T-helper 1 cell treated with Interleukin-12 subunit alpha and Interleukin-12 subunit beta and Interleukin-4 antibody, amounts not matched to agents 30 μg/mL and 1 μg/mL, for 36 hours (primary cell): Measurements from ENCODE around the gene KIZ.

ENCODE experiments used
- H3K27ac Mint-ChIP-seq: one replicate; pipeline ENCODE4 v1.8.0; 2021; ENCODE audit warnings: mild to moderate bottlenecking, mixed read lengths
- H3K27me3 Mint-ChIP-seq: one replicate; pipeline ENCODE4 v1.8.0; 2021; ENCODE audit warnings: low read depth, mixed read lengths
- H3K36me3 Mint-ChIP-seq: one replicate; pipeline ENCODE4 v1.8.0; 2021; ENCODE audit warnings: low read depth, mixed read lengths
- H3K4me1 Mint-ChIP-seq: one replicate; pipeline ENCODE4 v1.8.0; 2021; ENCODE audit warnings: low read depth, mixed read lengths
- H3K4me3 Mint-ChIP-seq: one replicate; pipeline ENCODE4 v1.8.0; 2021; ENCODE audit warnings: mild to moderate bottlenecking, moderate library complexity, mixed read lengths
- H3K9me3 Mint-ChIP-seq: one replicate; pipeline ENCODE4 v1.8.0; 2021; ENCODE audit warnings: mixed read lengths

Gene KIZ

DNA sequence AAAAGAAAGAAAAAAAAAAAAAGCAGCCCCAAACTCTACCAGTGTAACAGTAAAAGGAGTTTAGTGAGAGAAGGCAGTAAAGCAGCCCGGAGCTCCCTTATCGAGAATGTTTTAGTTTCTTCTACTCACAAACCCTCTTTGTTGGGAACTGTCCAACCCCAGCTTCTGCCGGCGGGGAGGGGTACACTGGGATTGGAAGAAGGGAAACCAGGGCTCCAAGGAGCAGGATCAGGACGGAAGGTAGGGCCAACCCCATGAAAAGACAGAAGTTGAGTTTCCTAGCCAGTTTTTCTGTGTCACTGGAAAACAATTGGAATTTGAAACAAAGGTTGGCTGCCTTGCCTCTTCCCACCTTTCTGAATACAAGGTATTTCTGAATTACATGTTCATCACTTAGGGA lies 66.0 kb downstream of the KIZ start:
- Mint-ChIP-seq H3K27me3 (no peaks in the 10 kb centered on the region), H3K27ac (no peak overlapping the region), H3K36me3 (no peaks in the 10 kb centered on the region), H3K9me3 (no peaks in the 10 kb centered on the region), H3K4me3 (no peak overlapping the region), H3K4me1 (no peaks in the 10 kb centered on the region)

DNA sequence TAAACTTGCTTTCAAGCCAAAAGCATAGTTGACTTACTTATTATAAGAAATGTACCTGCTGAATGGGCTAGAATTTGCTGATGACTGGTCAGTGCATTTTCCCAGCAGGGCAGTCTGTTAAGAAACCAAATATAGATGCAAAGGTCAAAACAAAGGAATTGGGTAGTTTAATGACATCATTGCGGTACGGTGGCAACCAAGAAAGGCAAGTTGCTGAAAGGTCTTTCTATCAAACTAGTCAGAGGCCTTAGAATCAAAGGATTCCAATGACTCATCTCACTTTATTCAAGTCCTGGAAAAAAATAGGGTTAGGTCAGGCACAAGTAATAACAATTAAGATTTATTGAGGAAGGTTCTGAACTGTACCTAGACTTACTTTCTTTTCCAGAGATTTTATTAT lies 76.4 kb downstream of the KIZ start:
- Mint-ChIP-seq H3K36me3 (peaks cover 2% of the 10 kb centered on the region), H3K4me3 (no peak overlapping the region), H3K4me1 (no peaks in the 10 kb centered on the region), H3K27me3 (no peaks in the 10 kb centered on the region), H3K27ac (no peak overlapping the region), H3K9me3 (no peaks in the 10 kb centered on the region)

DNA sequence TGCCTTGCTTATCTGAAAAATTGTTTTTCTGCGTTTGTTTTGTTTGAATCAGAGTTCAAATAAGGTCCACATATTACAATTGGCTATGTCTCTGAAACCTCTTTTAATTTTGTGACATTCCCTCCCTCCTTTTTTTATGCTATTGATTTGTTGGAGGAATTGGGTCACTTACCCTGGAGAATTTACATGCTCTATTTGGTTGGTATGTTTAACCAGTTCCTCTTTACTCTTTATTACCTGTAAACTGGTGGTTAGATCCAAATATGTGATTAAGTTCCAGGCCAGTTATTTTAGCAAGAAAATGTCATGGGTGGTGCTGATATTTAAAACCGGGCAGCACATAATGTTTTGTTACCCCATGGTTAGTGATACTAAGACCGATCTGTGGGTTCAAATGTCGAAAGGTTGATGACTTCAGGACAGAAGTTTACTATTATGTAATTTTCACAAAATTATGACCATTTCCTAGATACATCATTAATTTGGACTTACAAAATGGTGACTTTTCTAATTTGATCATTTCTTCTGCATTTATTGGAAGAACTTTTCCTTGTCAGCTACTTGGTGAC lies 77.3 kb downstream of the KIZ start:
- H3K27ac Mint-ChIP-seq: no peak overlapping the region
- no peaks in the 10 kb centered on the region for H3K9me3 Mint-ChIP-seq
- no peaks in the 10 kb centered on the region for H3K4me1 Mint-ChIP-seq

DNA sequence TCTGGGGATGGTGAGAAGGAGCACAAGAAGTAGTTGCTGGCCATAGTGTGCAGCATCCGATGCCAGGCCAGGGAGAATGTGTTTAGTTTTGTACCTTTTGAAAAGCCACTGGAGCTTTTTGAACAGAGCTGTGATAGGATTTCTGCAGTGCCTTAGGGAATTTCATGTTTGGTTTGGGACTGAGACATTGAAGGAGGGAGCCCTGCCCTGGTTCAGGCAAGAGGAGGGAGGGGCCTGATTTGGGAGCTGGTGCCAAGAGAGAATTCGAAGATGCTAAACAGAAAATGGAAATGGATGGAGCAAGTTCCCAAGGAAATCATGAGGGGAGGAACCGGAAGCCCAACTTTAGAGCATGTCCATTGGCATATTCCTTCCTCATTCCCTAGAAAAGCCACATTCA lies 80.7 kb downstream of the KIZ start:
- peaks cover 2% of the 10 kb centered on the region for H3K36me3 Mint-ChIP-seq
- H3K9me3 Mint-ChIP-seq: no peaks in the 10 kb centered on the region
- H3K27me3 Mint-ChIP-seq: no peaks in the 10 kb centered on the region
- H3K4me3 Mint-ChIP-seq: no peak overlapping the region
- H3K4me1 Mint-ChIP-seq: no peaks in the 10 kb centered on the region
- H3K27ac Mint-ChIP-seq: no peak overlapping the region

More for the DNA sequence above, 77.3 kb downstream of the KIZ start:
- Mint-ChIP-seq H3K36me3 (peaks cover 2% of the 10 kb centered on the region), H3K4me3 (no peak overlapping the region), H3K27me3 (no peaks in the 10 kb centered on the region)

DNA sequence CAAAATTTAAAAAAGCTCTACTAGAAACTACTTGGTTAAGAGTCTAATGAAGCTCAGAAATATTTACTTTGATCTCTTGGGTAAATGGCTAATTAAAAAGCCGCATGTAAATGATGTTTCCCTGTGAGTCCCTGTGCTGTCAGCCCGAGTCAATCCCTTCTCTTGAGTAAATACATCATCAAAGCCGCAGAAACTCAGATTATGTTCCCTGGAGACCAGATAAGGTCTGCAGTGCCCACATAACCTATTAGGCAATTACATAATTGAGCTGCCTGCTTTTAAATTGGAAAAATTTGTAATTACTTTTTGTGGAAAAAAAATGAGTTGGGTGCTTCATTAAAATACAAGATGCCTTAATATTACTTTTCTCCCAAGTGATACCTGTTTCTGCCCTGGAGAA lies 83.1 kb downstream of the KIZ start:
- H3K4me3 Mint-ChIP-seq: no peak overlapping the region
- H3K9me3 Mint-ChIP-seq: no peaks in the 10 kb centered on the region
- no peaks in the 10 kb centered on the region for H3K4me1 Mint-ChIP-seq
- no peaks in the 10 kb centered on the region for H3K27me3 Mint-ChIP-seq
- peaks cover 2% of the 10 kb centered on the region for H3K36me3 Mint-ChIP-seq
- H3K27ac Mint-ChIP-seq: no peak overlapping the region

DNA sequence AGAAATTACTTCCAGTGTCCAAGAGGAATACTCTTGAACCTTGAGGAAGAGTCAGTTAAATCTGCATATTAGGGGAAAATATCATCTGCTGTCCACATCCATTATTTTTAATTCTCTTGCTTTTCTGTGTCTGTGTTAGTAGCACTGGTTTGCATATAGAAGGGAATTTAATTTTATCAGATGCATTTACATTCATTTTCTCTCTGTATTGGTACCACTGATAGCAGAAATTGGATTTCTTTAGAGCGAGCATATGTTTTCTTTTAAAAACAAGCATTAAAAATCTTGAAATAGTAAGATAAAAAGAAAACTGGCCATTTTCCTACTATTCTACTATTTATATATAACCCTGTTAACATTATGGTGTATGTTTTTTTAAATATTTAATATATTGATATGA lies 83.8 kb downstream of the KIZ start:
- no peaks in the 10 kb centered on the region for H3K4me1 Mint-ChIP-seq
- no peak overlapping the region for H3K4me3 Mint-ChIP-seq
- no peaks in the 10 kb centered on the region for H3K9me3 Mint-ChIP-seq
- H3K36me3 Mint-ChIP-seq: peaks cover 2% of the 10 kb centered on the region
- no peak overlapping the region for H3K27ac Mint-ChIP-seq
- no peaks in the 10 kb centered on the region for H3K27me3 Mint-ChIP-seq

DNA sequence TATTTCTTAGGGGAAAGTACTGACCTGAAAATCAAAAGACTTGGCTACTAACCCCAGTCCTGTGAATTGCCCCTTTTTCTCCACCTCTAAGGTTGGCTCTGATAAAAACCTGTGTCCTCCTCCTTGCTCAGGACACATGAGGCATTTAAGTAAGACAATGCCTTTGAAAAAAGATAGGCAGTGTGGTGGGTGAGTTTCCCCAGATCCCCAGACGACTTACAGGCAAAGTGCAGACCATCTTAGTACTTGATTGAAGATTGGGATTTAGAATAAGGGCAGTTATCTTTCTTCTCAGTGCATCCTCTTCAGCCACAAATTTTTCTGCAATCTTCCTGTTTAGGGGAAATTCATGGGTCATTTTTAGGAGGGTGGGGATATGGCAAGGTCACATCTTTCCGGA lies 87.8 kb downstream of the KIZ start:
- Mint-ChIP-seq H3K4me3 (no peak overlapping the region), H3K27me3 (no peaks in the 10 kb centered on the region), H3K27ac (no peak overlapping the region), H3K36me3 (no peaks in the 10 kb centered on the region), H3K9me3 (no peaks in the 10 kb centered on the region), H3K4me1 (no peaks in the 10 kb centered on the region)

DNA sequence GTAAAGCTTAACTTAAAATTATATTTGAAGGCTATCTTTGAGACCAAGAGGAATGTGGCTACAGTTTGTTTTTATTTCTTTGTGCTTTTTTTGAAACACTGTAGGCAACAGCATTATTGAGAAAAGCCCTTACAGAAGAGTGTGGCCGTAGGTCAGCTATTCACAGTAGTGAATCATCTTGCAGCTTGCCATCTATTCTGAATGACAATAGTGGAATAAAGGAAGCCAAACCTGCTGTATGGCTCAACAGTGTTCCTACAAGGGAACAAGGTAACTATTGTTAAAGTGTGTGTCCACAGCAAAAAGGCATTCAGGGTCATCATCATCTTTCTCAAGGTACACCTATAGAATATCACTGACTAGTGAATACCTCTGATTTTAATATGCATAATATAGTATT lies 88.5 kb downstream of the KIZ start:
- no peak overlapping the region for H3K27ac Mint-ChIP-seq
- no peaks in the 10 kb centered on the region for H3K36me3 Mint-ChIP-seq
- no peaks in the 10 kb centered on the region for H3K9me3 Mint-ChIP-seq
- no peaks in the 10 kb centered on the region for H3K27me3 Mint-ChIP-seq
- no peak overlapping the region for H3K4me3 Mint-ChIP-seq
- H3K4me1 Mint-ChIP-seq: no peaks in the 10 kb centered on the region

DNA sequence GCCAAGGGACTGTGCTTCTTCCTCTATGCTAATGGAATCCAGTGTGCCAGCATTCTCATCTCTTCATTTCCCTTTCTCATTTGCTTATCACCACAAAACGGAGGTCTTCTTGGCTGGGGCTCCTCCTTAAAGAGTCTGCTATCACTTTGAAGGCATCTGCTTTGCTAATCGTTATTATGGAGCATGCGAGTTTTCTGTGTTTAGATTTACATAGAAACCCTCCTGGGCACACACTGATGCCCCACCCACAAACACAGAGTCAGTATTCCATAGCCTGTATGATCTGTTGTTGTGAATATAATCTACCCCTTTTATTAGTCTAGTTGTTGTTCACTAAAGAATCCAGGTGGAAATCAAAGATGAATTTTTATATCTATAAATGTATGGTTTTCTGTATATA lies 93.8 kb downstream of the KIZ start:
- Mint-ChIP-seq H3K36me3 (no peaks in the 10 kb centered on the region), H3K9me3 (no peaks in the 10 kb centered on the region), H3K4me1 (no peaks in the 10 kb centered on the region), H3K4me3 (no peak overlapping the region), H3K27ac (no peak overlapping the region), H3K27me3 (no peaks in the 10 kb centered on the region)

DNA sequence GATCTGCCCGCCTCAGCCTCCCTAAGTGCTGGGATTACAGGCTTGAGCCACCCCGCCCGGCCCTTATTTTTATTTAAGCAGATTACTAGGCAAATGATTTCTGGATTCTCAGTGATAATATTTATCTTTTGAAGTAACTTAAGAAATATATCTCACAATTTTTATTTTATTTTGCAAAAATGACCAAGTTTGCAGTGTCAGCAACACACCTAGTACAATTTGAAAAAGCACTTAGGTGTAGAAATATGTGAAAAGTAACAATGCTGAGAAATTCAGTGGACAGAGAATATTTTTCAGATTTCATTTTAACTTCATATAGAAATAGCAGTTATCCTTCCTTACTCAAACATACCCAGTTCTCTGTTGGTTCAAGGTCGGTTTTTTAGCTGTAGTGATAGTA lies 98.3 kb downstream of the KIZ start:
- Mint-ChIP-seq H3K4me3 (no peak overlapping the region), H3K27ac (no peak overlapping the region), H3K9me3 (no peaks in the 10 kb centered on the region), H3K36me3 (no peaks in the 10 kb centered on the region), H3K27me3 (no peaks in the 10 kb centered on the region), H3K4me1 (no peaks in the 10 kb centered on the region)

DNA sequence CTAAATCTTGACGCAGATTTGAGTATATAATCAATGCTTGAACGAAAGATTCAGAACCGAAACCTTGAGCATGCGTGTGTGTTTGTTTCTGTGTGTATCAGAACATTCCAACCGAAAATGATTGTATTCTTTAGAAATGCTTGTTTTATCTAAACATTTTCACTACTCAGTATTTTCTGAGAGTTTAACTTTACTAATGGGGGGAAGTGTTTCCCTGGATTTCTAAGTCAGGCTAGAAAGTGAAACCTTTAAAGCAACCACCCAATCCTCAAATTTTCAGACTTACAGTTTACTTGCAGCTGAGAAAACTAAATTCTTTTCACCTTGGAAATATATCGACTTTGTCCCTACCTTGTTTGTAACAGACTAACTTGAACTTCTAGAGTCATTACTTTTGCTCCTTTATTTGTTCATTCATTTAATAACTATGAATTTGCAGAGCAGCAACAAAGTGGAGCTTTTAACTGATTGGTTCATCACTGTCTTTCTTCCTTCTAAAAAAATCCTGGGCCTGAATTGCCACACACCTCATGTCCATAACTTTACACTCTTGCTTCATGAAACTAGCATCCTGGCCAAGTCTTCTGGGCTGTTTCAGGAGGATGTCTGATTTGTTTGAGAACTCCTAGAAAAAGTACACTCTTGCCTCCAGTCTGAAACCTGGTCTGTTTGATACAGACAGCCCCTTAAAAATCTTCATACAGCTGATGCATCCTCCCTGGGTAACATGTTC lies 99.5 kb downstream of the KIZ start:
- Mint-ChIP-seq H3K36me3 (no peaks in the 10 kb centered on the region), H3K9me3 (no peaks in the 10 kb centered on the region), H3K27ac (no peak overlapping the region), H3K4me3 (no peak overlapping the region), H3K4me1 (no peaks in the 10 kb centered on the region), H3K27me3 (no peaks in the 10 kb centered on the region)

DNA sequence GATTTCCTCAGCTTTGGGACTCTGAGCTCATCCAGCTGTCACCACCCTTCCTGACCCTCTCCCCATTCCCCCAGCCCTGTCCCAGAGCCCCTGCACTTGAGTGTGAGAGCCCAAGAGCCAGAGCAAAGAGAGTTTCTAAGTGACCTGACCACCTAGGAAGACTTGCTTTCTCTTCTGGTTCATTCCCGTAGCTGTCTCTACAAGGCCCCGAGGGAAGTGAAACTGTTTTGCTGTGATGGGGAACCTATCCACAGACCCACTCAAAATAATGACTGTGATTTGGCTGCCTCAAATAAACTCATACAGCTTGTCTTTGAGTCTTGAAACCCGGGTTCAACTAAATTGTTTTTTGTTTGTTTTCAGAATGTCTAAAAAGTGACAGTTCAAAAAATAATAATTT lies 102.6 kb downstream of the KIZ start:
- no peak overlapping the region for H3K27ac Mint-ChIP-seq
- H3K4me1 Mint-ChIP-seq: no peaks in the 10 kb centered on the region
- no peak overlapping the region for H3K4me3 Mint-ChIP-seq
- H3K27me3 Mint-ChIP-seq: no peaks in the 10 kb centered on the region
- H3K36me3 Mint-ChIP-seq: no peaks in the 10 kb centered on the region
- no peaks in the 10 kb centered on the region for H3K9me3 Mint-ChIP-seq

DNA sequence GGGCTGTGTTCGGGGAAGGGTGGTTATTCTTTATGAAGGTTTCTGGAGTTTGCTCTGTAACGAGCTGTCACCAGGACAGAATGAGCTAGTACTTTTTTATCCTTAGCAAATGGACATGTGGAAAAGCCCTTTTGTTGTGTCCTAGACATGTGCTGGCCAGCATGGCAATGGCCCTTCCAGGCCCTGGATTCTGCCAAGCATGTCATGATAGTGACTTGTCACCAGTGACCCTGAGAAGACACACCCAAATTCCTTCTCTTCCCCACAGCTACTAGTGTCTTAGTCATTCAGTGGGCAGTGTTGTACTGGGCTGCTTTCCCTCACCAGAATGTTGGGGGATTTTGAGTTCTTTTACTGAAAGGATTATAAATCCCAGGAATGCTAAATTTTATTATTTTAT lies 103.3 kb downstream of the KIZ start:
- Mint-ChIP-seq H3K27ac (no peak overlapping the region), H3K4me3 (no peak overlapping the region), H3K9me3 (no peaks in the 10 kb centered on the region), H3K36me3 (no peaks in the 10 kb centered on the region), H3K4me1 (no peaks in the 10 kb centered on the region), H3K27me3 (no peaks in the 10 kb centered on the region)

DNA sequence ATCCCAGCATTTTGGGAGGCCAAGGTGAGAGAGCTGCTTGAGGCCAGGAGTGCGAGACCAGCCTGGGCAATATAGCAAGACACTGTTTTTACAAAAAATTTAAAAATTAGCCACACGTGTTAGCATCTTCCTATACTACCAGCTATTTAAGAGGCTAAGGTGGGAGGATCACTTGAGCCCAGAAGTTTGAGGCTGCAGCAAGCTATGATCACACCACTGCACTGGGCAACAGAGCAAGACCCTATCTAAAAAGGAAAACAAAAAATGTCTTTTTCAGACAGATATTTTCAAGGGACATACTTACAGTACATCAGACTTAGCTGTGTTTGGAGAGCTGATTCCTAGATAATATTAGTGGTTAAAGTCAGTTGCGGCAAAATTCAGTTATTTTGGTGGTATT lies 104.3 kb downstream of the KIZ start:
- Mint-ChIP-seq H3K9me3 (no peaks in the 10 kb centered on the region), H3K27me3 (no peaks in the 10 kb centered on the region), H3K4me3 (no peak overlapping the region), H3K36me3 (no peaks in the 10 kb centered on the region), H3K4me1 (no peaks in the 10 kb centered on the region), H3K27ac (no peak overlapping the region)

DNA sequence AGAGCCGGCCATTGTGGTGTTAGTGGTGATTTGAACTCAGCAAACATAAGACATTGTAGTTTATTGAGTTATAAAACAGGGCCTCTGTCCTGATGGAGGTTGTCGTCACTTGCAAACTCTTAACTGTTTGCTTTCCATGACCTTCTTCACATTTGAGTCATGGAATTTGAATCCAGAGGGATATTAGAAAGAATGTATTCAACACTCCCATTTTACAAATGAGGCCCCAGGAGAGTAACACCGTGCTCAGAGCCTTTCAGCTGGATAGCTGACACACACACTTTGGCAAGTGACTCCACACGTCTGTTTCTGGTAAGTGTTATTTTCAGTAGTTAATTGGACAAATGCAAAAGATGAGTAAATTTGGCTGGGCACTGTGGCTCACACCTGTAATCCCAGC lies 104.8 kb downstream of the KIZ start:
- H3K27me3 Mint-ChIP-seq: no peaks in the 10 kb centered on the region
- no peaks in the 10 kb centered on the region for H3K4me1 Mint-ChIP-seq
- H3K4me3 Mint-ChIP-seq: no peak overlapping the region
- H3K27ac Mint-ChIP-seq: no peak overlapping the region
- no peaks in the 10 kb centered on the region for H3K36me3 Mint-ChIP-seq
- H3K9me3 Mint-ChIP-seq: no peaks in the 10 kb centered on the region
